ENCODE measurements around the gene ADRA2C.

ADRA2C gene

DNA sequence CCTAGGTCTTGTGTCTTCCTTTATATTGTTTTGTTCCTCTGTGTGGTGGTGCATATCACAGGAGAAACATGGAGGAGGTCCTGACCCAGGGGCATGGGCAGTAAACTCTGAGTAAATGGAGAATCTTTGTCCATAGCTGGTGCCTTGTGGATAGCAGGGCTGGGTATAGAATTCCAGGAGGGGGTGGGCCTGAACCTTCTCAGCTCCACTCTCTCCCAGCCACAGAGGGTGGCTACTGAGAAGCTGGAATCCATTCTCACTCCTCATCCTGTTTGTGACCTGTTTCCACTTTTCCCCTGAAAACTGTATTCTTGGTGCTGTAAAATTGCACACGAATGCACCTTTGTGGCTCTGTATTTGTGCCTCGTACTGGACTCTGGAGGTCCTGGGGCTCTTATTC lies 47.7 kb upstream of the ADRA2C start:
- no peak overlapping the region for H3K9ac ChIP-seq (ENCODE audit: low read length)
- no peak for TF ChIP-seq EZH2 (IDR thresholded peaks at IDR 0.05; ENCODE audit: borderline replicate concordance, low read length)
- TF ChIP-seq, protein P1, sequence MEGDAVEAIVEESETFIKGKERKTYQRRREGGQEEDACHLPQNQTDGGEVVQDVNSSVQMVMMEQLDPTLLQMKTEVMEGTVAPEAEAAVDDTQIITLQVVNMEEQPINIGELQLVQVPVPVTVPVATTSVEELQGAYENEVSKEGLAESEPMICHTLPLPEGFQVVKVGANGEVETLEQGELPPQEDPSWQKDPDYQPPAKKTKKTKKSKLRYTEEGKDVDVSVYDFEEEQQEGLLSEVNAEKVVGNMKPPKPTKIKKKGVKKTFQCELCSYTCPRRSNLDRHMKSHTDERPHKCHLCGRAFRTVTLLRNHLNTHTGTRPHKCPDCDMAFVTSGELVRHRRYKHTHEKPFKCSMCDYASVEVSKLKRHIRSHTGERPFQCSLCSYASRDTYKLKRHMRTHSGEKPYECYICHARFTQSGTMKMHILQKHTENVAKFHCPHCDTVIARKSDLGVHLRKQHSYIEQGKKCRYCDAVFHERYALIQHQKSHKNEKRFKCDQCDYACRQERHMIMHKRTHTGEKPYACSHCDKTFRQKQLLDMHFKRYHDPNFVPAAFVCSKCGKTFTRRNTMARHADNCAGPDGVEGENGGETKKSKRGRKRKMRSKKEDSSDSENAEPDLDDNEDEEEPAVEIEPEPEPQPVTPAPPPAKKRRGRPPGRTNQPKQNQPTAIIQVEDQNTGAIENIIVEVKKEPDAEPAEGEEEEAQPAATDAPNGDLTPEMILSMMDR (IDR thresholded peaks at IDR 0.05; ENCODE audit: low read length): no peak

DNA sequence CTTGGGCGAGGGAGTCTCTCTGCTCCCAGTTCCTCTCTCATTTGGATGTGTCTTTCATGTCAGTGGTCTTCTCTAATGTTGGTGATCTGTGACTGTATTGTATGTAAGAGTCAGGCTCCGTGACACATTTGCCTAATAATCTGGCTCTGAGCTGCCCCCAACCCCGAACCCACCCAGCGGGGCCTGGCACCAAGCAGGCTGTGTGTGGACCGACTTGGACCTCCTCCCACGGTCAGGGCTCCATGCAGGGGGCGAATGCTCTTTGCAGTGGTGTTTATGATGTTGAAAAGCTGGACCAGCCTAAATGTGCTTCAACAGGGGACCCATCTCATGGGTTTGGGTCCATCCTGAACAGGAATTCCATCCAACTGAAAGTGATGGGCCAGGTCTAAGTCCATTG lies 47.0 kb upstream of the ADRA2C start:
- no peak for TF ChIP-seq EZH2 (IDR thresholded peaks at IDR 0.05; ENCODE audit: borderline replicate concordance, low read length)
- TF ChIP-seq, protein P1 (IDR thresholded peaks at IDR 0.05; ENCODE audit: low read length): no peak
- Histone ChIP-seq H3K79me2 (ENCODE audit: insufficient read depth, low read length) (no peaks in the 10 kb centered on the region), H3F3A (ENCODE audit: insufficient read depth, low read length) (no peaks in the 10 kb centered on the region), H3K4me3 (ENCODE audit: low read depth, low read length, poor library complexity, severe bottlenecking) (no peak overlapping the region), H3K4me1 (ENCODE audit: insufficient read depth, low read length, severe bottlenecking) (no peaks in the 10 kb centered on the region), H4K20me1 (ENCODE audit: insufficient read depth, low read length) (no peaks in the 10 kb centered on the region), H3K9me3 (ENCODE audit: low read length) (no peaks in the 10 kb centered on the region), H3K9me2 (ENCODE audit: low read depth, low read length) (no peaks in the 10 kb centered on the region), H3K27ac (ENCODE audit: low read depth, low read length, poor library complexity, severe bottlenecking) (no peak overlapping the region), H3K9ac (ENCODE audit: low read length) (no peak overlapping the region), H3K27me3 (ENCODE audit: insufficient read depth, low read length) (no peaks in the 10 kb centered on the region), H3K4me2 (ENCODE audit: low read length) (no peak overlapping the region), H2AFZ (ENCODE audit: low read length) (no peak overlapping the region), H3K36me3 (ENCODE audit: insufficient read depth, low read length) (no peaks in the 10 kb centered on the region)

More for the DNA sequence above, 47.7 kb upstream of the ADRA2C start:
- no peaks in the 10 kb centered on the region for H3F3A ChIP-seq (ENCODE audit: insufficient read depth, low read length)
- no peaks in the 10 kb centered on the region for H4K20me1 ChIP-seq (ENCODE audit: insufficient read depth, low read length)
- H3K79me2 ChIP-seq (ENCODE audit: insufficient read depth, low read length): no peaks in the 10 kb centered on the region
- no peaks in the 10 kb centered on the region for H3K27me3 ChIP-seq (ENCODE audit: insufficient read depth, low read length)
- no peak overlapping the region for H3K27ac ChIP-seq (ENCODE audit: low read depth, low read length, poor library complexity, severe bottlenecking)
- H3K9me2 ChIP-seq (ENCODE audit: low read depth, low read length): no peaks in the 10 kb centered on the region
- no peaks in the 10 kb centered on the region for H3K4me1 ChIP-seq (ENCODE audit: insufficient read depth, low read length, severe bottlenecking)
- no peak overlapping the region for H2AFZ ChIP-seq (ENCODE audit: low read length)
- no peaks in the 10 kb centered on the region for H3K36me3 ChIP-seq (ENCODE audit: insufficient read depth, low read length)
- no peaks in the 10 kb centered on the region for H3K9me3 ChIP-seq (ENCODE audit: low read length)
- H3K4me3 ChIP-seq (ENCODE audit: low read depth, low read length, poor library complexity, severe bottlenecking): no peak overlapping the region
- no peak overlapping the region for H3K4me2 ChIP-seq (ENCODE audit: low read length)

DNA sequence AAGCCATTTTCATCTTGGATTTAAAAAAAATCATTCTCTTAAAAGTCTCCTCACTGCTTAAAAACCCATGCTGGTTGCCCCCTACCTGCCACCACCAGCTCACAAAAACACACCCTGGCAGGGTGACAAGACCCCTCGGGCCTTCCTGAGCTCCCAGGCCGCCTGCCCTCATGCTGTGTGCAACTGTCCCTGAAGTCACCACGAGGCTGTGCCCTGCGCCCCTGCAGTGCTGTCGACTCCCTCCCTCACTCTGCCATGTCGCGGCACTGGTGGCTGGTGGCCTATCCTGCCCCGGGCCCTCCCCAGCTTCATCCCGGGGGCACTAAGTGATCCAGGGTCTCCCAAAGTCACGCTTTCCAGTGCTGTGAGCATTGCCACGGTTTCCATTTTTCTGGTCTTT lies 46.3 kb upstream of the ADRA2C start:
- Histone ChIP-seq H3K27ac (ENCODE audit: low read depth, low read length, poor library complexity, severe bottlenecking) (no peak overlapping the region), H3F3A (ENCODE audit: insufficient read depth, low read length) (no peaks in the 10 kb centered on the region), H3K4me1 (ENCODE audit: insufficient read depth, low read length, severe bottlenecking) (no peaks in the 10 kb centered on the region), H3K9ac (ENCODE audit: low read length) (no peak overlapping the region), H3K4me2 (ENCODE audit: low read length) (no peak overlapping the region), H3K9me2 (ENCODE audit: low read depth, low read length) (no peaks in the 10 kb centered on the region), H3K36me3 (ENCODE audit: insufficient read depth, low read length) (no peaks in the 10 kb centered on the region), H2AFZ (ENCODE audit: low read length) (no peak overlapping the region), H3K4me3 (ENCODE audit: low read depth, low read length, poor library complexity, severe bottlenecking) (no peak overlapping the region), H3K79me2 (ENCODE audit: insufficient read depth, low read length) (no peaks in the 10 kb centered on the region), H3K27me3 (ENCODE audit: insufficient read depth, low read length) (no peaks in the 10 kb centered on the region), H4K20me1 (ENCODE audit: insufficient read depth, low read length) (no peaks in the 10 kb centered on the region), H3K9me3 (ENCODE audit: low read length) (no peaks in the 10 kb centered on the region)
- TF ChIP-seq EZH2 (IDR thresholded peaks at IDR 0.05; ENCODE audit: borderline replicate concordance, low read length): no peak
- TF ChIP-seq, protein P1 (IDR thresholded peaks at IDR 0.05; ENCODE audit: low read length): no peak

Data from OCI-LY1 (cell line).